ENCODE data around the gene MGME1.

Gene MGME1

DNA sequence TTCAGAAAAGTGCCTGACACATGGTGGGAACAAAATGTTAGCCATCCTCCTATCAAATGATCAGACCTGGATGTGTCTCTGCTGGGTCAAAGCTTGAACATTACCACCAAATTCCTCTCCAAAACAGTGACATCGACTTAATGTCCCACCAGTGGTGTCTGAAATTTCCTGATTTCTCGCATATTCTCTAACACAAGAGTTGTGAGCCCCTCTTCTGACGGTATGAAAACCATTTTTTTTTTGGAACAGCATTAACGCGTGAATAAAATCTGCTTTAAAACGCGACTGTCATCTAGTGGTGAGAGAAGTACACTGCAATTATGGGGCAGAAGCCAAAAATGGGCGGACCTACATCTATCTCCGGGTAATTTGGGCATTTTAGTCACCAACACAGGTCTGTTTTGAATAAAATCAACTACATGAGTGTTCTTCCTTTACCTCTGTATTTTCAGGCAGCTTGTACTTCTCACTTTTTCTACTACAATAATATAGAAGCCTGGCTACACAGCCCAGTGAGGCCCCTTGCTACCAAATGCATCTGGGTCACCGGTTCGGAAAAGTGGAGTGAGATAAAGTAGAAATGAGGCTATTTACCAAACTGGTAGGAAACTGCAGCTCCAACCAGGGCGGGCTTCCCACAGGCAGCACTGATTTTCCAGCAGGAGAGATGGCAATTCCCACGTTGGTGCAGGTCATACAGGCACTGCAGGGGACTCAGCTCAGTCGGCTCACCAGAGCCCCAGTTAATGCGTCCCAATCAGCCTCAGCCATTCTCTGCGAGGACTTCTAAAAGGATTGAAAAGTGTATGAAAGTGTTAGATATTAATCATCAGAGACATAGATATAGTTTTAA, 27.4 kb downstream of the MGME1 start:
- no peak overlapping the region for H3K4me3 Mint-ChIP-seq
- TF ChIP-seq, protein P1, sequence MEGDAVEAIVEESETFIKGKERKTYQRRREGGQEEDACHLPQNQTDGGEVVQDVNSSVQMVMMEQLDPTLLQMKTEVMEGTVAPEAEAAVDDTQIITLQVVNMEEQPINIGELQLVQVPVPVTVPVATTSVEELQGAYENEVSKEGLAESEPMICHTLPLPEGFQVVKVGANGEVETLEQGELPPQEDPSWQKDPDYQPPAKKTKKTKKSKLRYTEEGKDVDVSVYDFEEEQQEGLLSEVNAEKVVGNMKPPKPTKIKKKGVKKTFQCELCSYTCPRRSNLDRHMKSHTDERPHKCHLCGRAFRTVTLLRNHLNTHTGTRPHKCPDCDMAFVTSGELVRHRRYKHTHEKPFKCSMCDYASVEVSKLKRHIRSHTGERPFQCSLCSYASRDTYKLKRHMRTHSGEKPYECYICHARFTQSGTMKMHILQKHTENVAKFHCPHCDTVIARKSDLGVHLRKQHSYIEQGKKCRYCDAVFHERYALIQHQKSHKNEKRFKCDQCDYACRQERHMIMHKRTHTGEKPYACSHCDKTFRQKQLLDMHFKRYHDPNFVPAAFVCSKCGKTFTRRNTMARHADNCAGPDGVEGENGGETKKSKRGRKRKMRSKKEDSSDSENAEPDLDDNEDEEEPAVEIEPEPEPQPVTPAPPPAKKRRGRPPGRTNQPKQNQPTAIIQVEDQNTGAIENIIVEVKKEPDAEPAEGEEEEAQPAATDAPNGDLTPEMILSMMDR (IDR thresholded peaks at IDR 0.05): peak; percentile 96
- H3K4me1 Mint-ChIP-seq: peaks cover 40% of the 10 kb centered on the region
- H3K27ac Mint-ChIP-seq: no peak overlapping the region
- H3K36me3 Mint-ChIP-seq (ENCODE audit: low read depth): peaks cover 5% of the 10 kb centered on the region
- H3K9me3 Mint-ChIP-seq: no peaks in the 10 kb centered on the region
- peaks cover under 1% of the 10 kb centered on the region for H3K27me3 Mint-ChIP-seq (ENCODE audit: low read depth, poor library complexity)
- DNase-seq: no peak

DNA sequence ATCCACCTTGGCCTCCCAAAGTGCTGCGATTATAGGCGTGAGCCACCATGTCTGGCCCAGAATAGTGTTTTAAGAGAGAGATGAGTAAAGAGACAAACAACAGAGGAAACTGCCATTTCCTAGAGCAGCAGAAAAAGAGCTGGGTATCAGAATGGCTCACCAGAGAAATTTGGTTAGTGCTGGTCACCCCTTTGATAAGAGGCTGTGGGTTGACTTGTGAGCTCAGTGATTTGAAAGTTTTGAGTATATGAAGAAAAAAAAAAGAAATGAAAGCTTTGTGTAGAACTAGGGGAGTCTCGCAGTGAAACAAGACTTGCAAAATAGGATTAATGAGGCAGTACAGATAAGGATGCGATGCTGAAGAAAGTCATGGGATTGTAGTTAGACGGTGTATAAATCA, 29.6 kb downstream of the MGME1 start:
- Mint-ChIP-seq H3K27ac (peak overlapping the region; percentile 55), H3K36me3 (ENCODE audit: low read depth) (no peaks in the 10 kb centered on the region), H3K9me3 (no peaks in the 10 kb centered on the region), H3K4me1 (peaks cover 25% of the 10 kb centered on the region), H3K27me3 (ENCODE audit: low read depth, poor library complexity) (no peaks in the 10 kb centered on the region), H3K4me3 (no peak overlapping the region)
- no peak for DNase-seq
- TF ChIP-seq, protein P1 (IDR thresholded peaks at IDR 0.05): no peak

DNA sequence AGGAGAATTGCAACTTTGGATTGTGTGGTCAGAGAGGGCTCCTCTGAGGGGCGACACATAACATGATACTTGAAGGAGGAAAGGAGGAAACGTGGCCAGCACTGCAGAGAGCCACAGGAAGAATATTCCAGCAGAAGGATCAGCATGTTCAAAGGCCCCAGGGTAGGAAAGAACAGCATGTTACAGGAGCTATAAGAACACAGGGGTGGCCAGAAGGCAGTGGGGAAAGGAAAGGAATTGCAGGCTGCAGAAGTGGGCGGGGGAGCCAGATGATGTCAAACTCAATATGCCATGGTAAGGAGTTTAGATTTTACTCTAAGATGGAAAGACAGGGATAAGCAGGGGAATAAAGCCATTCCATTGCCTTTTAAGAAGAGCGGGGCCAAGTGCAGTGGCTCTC, 30.7 kb downstream of the MGME1 start:
- no peak for DNase-seq
- H3K4me1 Mint-ChIP-seq: peaks cover 34% of the 10 kb centered on the region
- H3K27ac Mint-ChIP-seq: no peak overlapping the region
- no peaks in the 10 kb centered on the region for H3K9me3 Mint-ChIP-seq
- TF ChIP-seq, protein P1 (IDR thresholded peaks at IDR 0.05): no peak
- H3K27me3 Mint-ChIP-seq (ENCODE audit: low read depth, poor library complexity): no peaks in the 10 kb centered on the region
- no peak overlapping the region for H3K4me3 Mint-ChIP-seq
- no peaks in the 10 kb centered on the region for H3K36me3 Mint-ChIP-seq (ENCODE audit: low read depth)

DNA sequence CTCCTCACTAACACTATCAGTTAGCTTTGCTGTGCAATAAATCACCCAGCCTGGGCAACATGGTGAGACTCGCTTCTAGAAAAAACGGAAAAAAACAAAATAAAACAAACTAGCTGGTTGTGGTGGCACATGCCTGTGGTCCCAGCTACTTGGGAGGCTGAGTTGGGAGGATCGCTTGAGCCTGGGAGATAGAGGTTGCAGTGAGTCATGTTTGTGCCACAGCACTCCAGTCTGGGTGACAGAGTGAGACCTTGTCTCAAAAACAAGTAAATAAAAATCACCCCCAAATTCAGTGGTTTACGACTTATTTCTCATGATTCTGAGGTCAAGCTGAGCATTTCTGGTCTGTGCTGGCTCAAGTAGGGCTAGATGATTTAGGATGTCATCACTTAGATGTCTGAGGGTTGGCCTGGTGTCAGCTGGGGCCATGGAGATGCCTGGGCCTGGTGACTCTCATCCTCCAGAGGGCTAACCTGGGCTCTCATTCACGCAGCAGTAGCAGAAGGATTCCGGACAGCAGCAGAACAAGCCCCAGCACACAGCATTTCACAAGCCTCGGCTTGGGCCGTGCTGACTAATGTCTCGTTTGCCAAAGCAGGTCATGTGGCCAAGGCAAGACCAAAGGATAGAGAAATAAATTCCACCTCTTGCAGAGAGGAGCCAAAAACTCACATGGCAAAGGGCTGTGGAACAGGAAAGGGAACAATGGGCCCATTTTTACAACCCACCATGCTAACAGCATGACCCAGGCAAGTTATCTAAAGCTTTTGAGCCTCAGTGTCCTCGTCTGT, 32.5 kb downstream of the MGME1 start:
- H3K27me3 Mint-ChIP-seq (ENCODE audit: low read depth, poor library complexity): no peaks in the 10 kb centered on the region
- H3K27ac Mint-ChIP-seq: no peak overlapping the region
- H3K4me1 Mint-ChIP-seq: peaks cover 45% of the 10 kb centered on the region
- no peaks in the 10 kb centered on the region for H3K9me3 Mint-ChIP-seq
- H3K4me3 Mint-ChIP-seq: no peak overlapping the region
- TF ChIP-seq, protein P1 (IDR thresholded peaks at IDR 0.05): no peak
- H3K36me3 Mint-ChIP-seq (ENCODE audit: low read depth): no peaks in the 10 kb centered on the region
- DNase-seq: no peak

DNA sequence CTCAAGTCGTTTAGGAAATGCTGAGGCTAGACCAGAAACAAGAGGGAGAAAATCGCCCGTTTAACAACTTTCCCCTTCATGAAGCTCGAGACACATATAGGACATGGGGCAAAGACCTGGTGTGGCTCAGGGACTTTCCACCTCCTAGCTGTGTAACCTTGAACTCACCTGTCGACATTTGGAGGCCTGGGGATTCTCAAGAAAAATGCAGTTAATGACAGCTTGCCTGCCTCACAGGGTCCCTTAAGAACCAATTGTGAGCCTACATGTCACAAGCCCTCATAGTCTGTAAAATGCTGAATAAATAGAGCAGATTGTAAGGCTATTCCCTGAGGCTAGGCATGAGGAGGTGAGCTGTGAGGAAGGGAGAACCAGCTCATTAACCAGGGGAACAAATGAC, 35.1 kb downstream of the MGME1 start:
- Mint-ChIP-seq H3K36me3 (ENCODE audit: low read depth) (no peaks in the 10 kb centered on the region), H3K9me3 (peaks cover under 1% of the 10 kb centered on the region), H3K27me3 (ENCODE audit: low read depth, poor library complexity) (no peaks in the 10 kb centered on the region), H3K27ac (no peak overlapping the region), H3K4me1 (peaks cover 51% of the 10 kb centered on the region), H3K4me3 (no peak overlapping the region)
- TF ChIP-seq, protein P1 (IDR thresholded peaks at IDR 0.05): no peak
- DNase-seq: no peak

Data from nephron progenitor cell (in vitro differentiated cells).